K562 (cell line): Measurements from ENCODE around the gene HPCA. TPM values are rescaled to one million over a fixed set of nuclear protein-coding genes. Genes with fewer than 3 reads are reported as not detected.

ENCODE experiments used
- CREB3L1 ChIP-seq: fragments of 450-650 bp; IDR thresholded peaks from 2 replicates; pipeline ENCODE4 v1.6.1; 2014; ENCODE audit warnings: low read depth, mild to moderate bottlenecking, moderate library complexity, borderline replicate concordance
- EWSR1 ChIP-seq: fragments of 450-650 bp; IDR thresholded peaks from 2 replicates; pipeline ENCODE4 v1.6.1; 2018; ENCODE audit warnings: borderline replicate concordance, mild to moderate bottlenecking, low read depth, moderate library complexity; ENCODE audit not compliant: partially characterized antibody
- MITF ChIP-seq: IDR thresholded peaks from 2 replicates; pipeline ENCODE4 v1.6.1; 2014; ENCODE audit warnings: antibody characterized with exemption
- STAT6 ChIP-seq: sonication (generic); formaldehyde crosslinking; IDR thresholded peaks from 2 replicates; pipeline ENCODE4 v1.8.1; 2023; ENCODE audit warnings: mild to moderate bottlenecking, missing genetic modification reagents
- ZNF263 ChIP-seq: sonication (generic); formaldehyde crosslinking; IDR thresholded peaks from 2 replicates; pipeline ENCODE4 v1.8.0; 2022; ENCODE audit warnings: mild to moderate bottlenecking, missing genetic modification reagents, borderline replicate concordance
- ZNF445 ChIP-seq: fragments of 250-450 bp; sonication (Bioruptor Pico); IDR thresholded peaks from 2 replicates; pipeline ENCODE4 v1.4.0; 2020; ENCODE audit warnings: low read depth, mild to moderate bottlenecking, moderate library complexity
- ZNF584 ChIP-seq: fragments of 200-800 bp; sonication (Bioruptor generic); IDR thresholded peaks from 2 replicates; pipeline ENCODE4 v1.6.1; 2016; ENCODE audit warnings: low read depth, mild to moderate bottlenecking, missing genetic modification characterization, missing compliant biosample characterization
- polyA plus RNA-seq, 8 experiments: library from polyadenylated mRNA; depleted of rRNA in 4 of 8; stranded (reverse) in 5 of 8; unstranded in 3 of 8; fragments of >200 nt; fragmentation: Nextera tagmentation in 2 of 8; fragmentation: Illumina TruSeq in 1 of 8; extraction: Ambion mirVana in 2 of 8; extraction: Trizol in 1 of 8; gene quantifications; 2 replicates each; pipeline versions ENCODE4 v1.2.1 to v1.2.3, GENCODE V29; 2011 to 2014; ENCODE audit warnings: inconsistent platforms in 1 of 8, missing spikeins in 1 of 8
- total RNA-seq, 7 experiments: library from RNA; depleted of rRNA in 6 of 7; stranded (reverse); fragments of >200 nt in 6 of 7; fragmentation: Illumina TruSeq in 2 of 7; extraction: Trizol in 2 of 7; gene quantifications; 2 replicates each; pipeline versions ENCODE4 v1.2.1 to v1.2.3, GENCODE V29; 2011 to 2021; ENCODE audit warnings: low replicate concordance in 1 of 7

HPCA gene
- total and polyA plus RNA-seq, 9 of the 15 experiments (the other 6 are each of a cell fraction or from before 2014, with no cell fraction given) = not detected

DNA sequence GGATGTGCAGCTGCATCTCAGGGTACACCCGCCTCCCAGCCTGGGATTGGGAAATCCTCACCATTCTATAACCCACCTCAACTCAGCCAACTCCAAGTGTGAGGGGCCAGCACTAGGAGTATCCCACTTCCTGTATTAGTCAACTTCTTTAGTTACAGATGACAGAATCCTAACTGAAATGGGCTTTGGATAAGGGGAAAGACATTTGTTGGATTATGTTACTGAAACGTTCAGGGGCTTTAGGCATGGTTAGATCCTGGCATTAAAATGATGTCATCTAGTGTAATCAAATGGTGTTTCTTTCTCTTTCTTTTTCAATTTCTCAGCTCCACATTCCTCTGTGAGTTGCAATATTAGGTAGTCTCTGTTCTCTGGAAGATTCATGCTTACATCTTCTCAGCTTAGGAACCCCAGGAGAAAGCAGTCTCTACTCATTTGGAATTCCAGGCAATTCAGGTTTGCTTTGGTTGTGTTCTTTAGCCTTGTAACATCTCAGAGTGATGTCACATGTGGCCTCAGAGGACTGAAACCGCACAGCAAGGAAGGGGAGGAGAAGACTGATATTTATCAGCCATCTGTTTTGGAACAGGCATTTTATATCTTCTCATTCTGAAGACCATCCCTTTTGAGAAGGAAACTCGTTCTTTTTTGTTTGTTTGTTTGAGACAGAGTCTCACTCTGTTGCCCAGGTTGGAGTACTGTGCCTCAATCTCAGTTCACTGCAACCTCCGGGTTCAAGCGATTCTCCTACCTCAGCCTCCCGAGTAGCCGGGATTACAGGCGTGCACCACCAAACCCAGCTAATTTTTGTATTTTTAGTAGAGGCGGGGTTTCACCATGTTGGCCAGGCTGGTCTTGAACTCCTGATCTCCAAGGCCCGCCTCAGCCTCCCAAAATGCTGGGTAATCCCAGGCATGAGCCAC lies 33.8 kb downstream of the HPCA start (continued):
- TF ChIP-seq MITF = no peak
- TF ChIP-seq CREB3L1 = no peak
- no peak for TF ChIP-seq EWSR1
- TF ChIP-seq STAT6 (CRISPR knock-in tag) = no peak
- no peak for TF ChIP-seq ZNF445 (CRISPR knock-in tag)
- TF ChIP-seq ZNF263 = no peak
- TF ChIP-seq ZNF584 (CRISPR knock-in tag) = peak; percentile 72
